ENCODE results near the gene MEGF6. TPM values are rescaled to one million over a fixed set of nuclear protein-coding genes. Genes with fewer than 3 reads are reported as not detected.

MEGF6 gene
- total and polyA plus RNA-seq, 2 of the 8 experiments (the other 6 are each of a cell fraction or from before 2014, with no cell fraction given) = 4.1 to 14.8 TPM

GRCh38 chr1:3609769-3610526, 1.4 kb downstream of the MEGF6 start:
- peak overlapping the region in 3 of 4 experiments; percentile 71 to 77 (median 72); a peak in 6 of 8 replicates for H3K4me3 ChIP-seq (ENCODE audit: extremely low read depth in 1 of 4, insufficient read depth in 2 of 4, low read depth in 3 of 4, low read length in 4 of 4)
- H3K23me2 ChIP-seq (ENCODE audit: low read depth, low read length) = peaks cover 17% of the 10 kb centered on the region; the same call in 1 of the 2 replicates
- WGBS, 2 experiments (ENCODE audit: extremely low coverage in 1 of 2, insufficient coverage in 1 of 2, insufficient read length in 1 of 2, insufficient replicate concordance in 2 of 2, low coverage in 1 of 2, low lambda C conversion rate in 2 of 2, missing lambda C conversion rate in 1 of 2) = 63% methylated on average over 14 of the region's 24 CpGs; no CpG with 5 or more reads in 1 of the 2 experiments
- 0 out of 2 replicates have a peak overlapping the region, but pooled peaks have one; percentile 18 for H2BK20ac ChIP-seq (ENCODE audit: low read length)
- no peak overlapping the region for H2BK12ac ChIP-seq (ENCODE audit: low read depth, low read length)
- no peak overlapping the region for H3K23ac ChIP-seq (ENCODE audit: insufficient read length)
- no peak overlapping the region for H2AFZ ChIP-seq (ENCODE audit: low read length)
- peak overlapping the region; percentile 83 to 92 for H3K4me2 ChIP-seq (ENCODE audit: insufficient read depth in 1 of 2, low read depth in 2 of 2, low read length in 2 of 2)
- H3K9ac ChIP-seq (replicated peaks in 1 of 4; ENCODE audit: extremely low read depth in 1 of 4, low read depth in 3 of 4, low read length in 3 of 4) = no peak overlapping the region; a peak in 1 of 7 replicates
- peaks cover 3 to 16% (median 12%) of the 10 kb centered on the region in 4 experiments for H3K27me3 ChIP-seq (replicated peaks in 1 of 4; ENCODE audit: control insufficient read depth in 3 of 4, extremely low read depth in 1 of 4, insufficient read depth in 3 of 4, low read length in 3 of 4)
- peak overlapping the region; percentile 29 for H4K91ac ChIP-seq (replicated peaks; ENCODE audit: insufficient read length, low read length)
- no peak overlapping the region; the same call in 1 of the 2 replicates for H4K8ac ChIP-seq (ENCODE audit: extremely low read depth, insufficient read depth, low read length)
- H3K18ac ChIP-seq (ENCODE audit: extremely low read depth, low read length) = peak overlapping the region; percentile 78
- H2BK15ac ChIP-seq (ENCODE audit: low read length) = peak overlapping the region; percentile 46; the same call in 1 of the 2 replicates
- H3K27ac ChIP-seq (ENCODE audit: low read depth, low read length) = no peak overlapping the region
- no peak overlapping the region for H2BK120ac ChIP-seq (replicated peaks; ENCODE audit: low read depth, low read length)
- H2BK5ac ChIP-seq (ENCODE audit: low read depth, low read length) = 0 out of 2 replicates have a peak overlapping the region, but pooled peaks have one; percentile 44
- no peak for DNase-seq (ENCODE audit: low read depth in 1 of 2, low spot score in 2 of 2)
- FAIRE-seq = no peak
- CTCF ChIA-PET (ENCODE audit: partially characterized antibody) = interaction anchor here (0.7 to 6.4 kb wide), 11 partner anchors 8 to 157 kb away, joined by 3 to 84 read pairs (median 5); no protein-coding TSS in a partner anchor
- peaks cover 0 to 14% of the 10 kb centered on the region in 2 experiments; a peak in 3 of 4 replicates for H3K79me2 ChIP-seq (ENCODE audit: control insufficient read depth in 1 of 2, insufficient read depth in 2 of 2, low read length in 2 of 2)
- H3K9me3 ChIP-seq (ENCODE audit: insufficient read depth in 2 of 2, low read depth in 1 of 2, low read length in 1 of 2) = no peaks in the 10 kb centered on the region
- no peak overlapping the region for H3K14ac ChIP-seq (ENCODE audit: insufficient read length)
- POLR2A ChIA-PET (ENCODE audit: partially characterized antibody) = interaction anchor here (1.0 to 2.2 kb wide), 4 partner anchors 8 to 115 kb away, joined by 3 to 9 read pairs (median 4); no protein-coding TSS in a partner anchor
- H3K56ac ChIP-seq (replicated peaks; ENCODE audit: insufficient read length, low read depth, low read length) = no peak overlapping the region
- H3K79me1 ChIP-seq (ENCODE audit: low read depth, low read length) = peaks cover under 1% of the 10 kb centered on the region
- H3K4me1 ChIP-seq (replicated peaks in 1 of 4; ENCODE audit: control insufficient read depth in 3 of 4, insufficient read depth in 4 of 4, low read length in 3 of 4) = peaks cover 0 to 37% (median 22%) of the 10 kb centered on the region in 4 experiments; a peak in 6 of 7 replicates
- no peak overlapping the region for H3K4ac ChIP-seq (replicated peaks; ENCODE audit: insufficient read length, low read depth, low read length)
- peak overlapping the region; percentile 40; the same call in 1 of the 2 replicates for H2AK5ac ChIP-seq (ENCODE audit: low read depth, low read length)
- peak overlapping the region; percentile 12 for H4K5ac ChIP-seq (ENCODE audit: insufficient read length, low read depth, low read length)
- H3K36me3 ChIP-seq (ENCODE audit: control insufficient read depth in 2 of 4, insufficient read depth in 4 of 4, low read length in 3 of 4) = no peaks in the 10 kb centered on the region; a peak in 1 of 8 replicates
- peaks cover 2 to 7% of the 10 kb centered on the region in 2 experiments for H4K20me1 ChIP-seq (replicated peaks in 1 of 2; ENCODE audit: control insufficient read depth in 1 of 2, insufficient read depth in 2 of 2, low read length in 2 of 2)
- TF ChIP-seq JUND (IDR thresholded peaks at IDR 0.05; ENCODE audit: low read length) (no peak), ATF2 (IDR thresholded peaks at IDR 0.05; ENCODE audit: low read length) (no peak), SUZ12 (IDR thresholded peaks at IDR 0.05; ENCODE audit: low read length) (no peak), ATF3 (IDR thresholded peaks at IDR 0.05; ENCODE audit: insufficient read depth, low read depth, low read length) (no peak), TEAD4 (IDR thresholded peaks at IDR 0.05; ENCODE audit: low read depth, low read length) (no peak), NRF1 (IDR thresholded peaks at IDR 0.05; ENCODE audit: low read depth, low read length) (no peak), CBX5 (IDR thresholded peaks at IDR 0.05; ENCODE audit: low read depth, low read length) (no peak), KDM4A (IDR thresholded peaks at IDR 0.05; ENCODE audit: low read depth, low read length, severe bottlenecking) (no peak)

All from H1 (cell line).